Coronary artery (tissue), 2 donors: ENCODE measurements around the gene HS6ST3.

Experiments used
- DNase-seq: peaks from one replicate; pipeline ENCODE4 v3.0.0-alpha.2; 2017; ENCODE audit warnings: low spot score
- H3K27ac ChIP-seq, 2 donors: fragments of 200-600 bp; sonication (generic); one replicate each; pipeline ENCODE4 v1.5.1; 2016 to 2019
- H3K4me3 ChIP-seq: fragments of 200-600 bp; sonication (generic); 2 replicates; pipeline ENCODE4 v1.5.1; 2016; ENCODE audit warnings: mild to moderate bottlenecking, moderate library complexity
- CTCF ChIP-seq: fragments of 200-600 bp; sonication (generic); IDR thresholded peaks from one replicate; pipeline ENCODE4 v1.5.1; 2019; ENCODE audit warnings: antibody characterized with exemption

HS6ST3 gene

GRCh38 chr13:96809366-96810096 lies 719.6 kb downstream of the HS6ST3 start:
- H3K27ac ChIP-seq = peak overlapping the region; percentile 25 to 74
- no peak for TF ChIP-seq CTCF
- no peak for DNase-seq
- no peak overlapping the region for H3K4me3 ChIP-seq

GRCh38 chr13:96810104-96810503 lies 720.2 kb downstream of the HS6ST3 start:
- no peak overlapping the region for H3K4me3 ChIP-seq
- TF ChIP-seq CTCF = no peak
- peak overlapping the region; percentile 25 to 74 for H3K27ac ChIP-seq
- DNase-seq = no peak

- H3K27ac ChIP-seq = peak overlapping the region; percentile 7 to 74
- no peak overlapping the region for H3K4me3 ChIP-seq
- no peak for TF ChIP-seq CTCF
- DNase-seq = no peak
Measured at GRCh38 chr13:96811049-96811448, 721.1 kb downstream of the HS6ST3 start.

- DNase-seq = peak; percentile 81
- Histone ChIP-seq H3K27ac (peak overlapping the region; percentile 72 to 82), H3K4me3 (peak overlapping the region; percentile 46)
- TF ChIP-seq CTCF = no peak
Measured at GRCh38 chr13:96816261-96816660, 726.4 kb downstream of the HS6ST3 start.

- no peak overlapping the region for H3K4me3 ChIP-seq
- DNase-seq = no peak
- H3K27ac ChIP-seq = peak overlapping the region; percentile 72 to 82
- no peak for TF ChIP-seq CTCF
Measured at GRCh38 chr13:96816874-96817273, 727.0 kb downstream of the HS6ST3 start.

GRCh38 chr13:96817336-96817941 lies 727.5 kb downstream of the HS6ST3 start:
- no peak for DNase-seq
- peak; percentile 32 for TF ChIP-seq CTCF
- H3K27ac ChIP-seq = no peak overlapping the region
- no peak overlapping the region for H3K4me3 ChIP-seq

- Histone ChIP-seq H3K4me3 (no peak overlapping the region), H3K27ac (no peak overlapping the region)
- no peak for TF ChIP-seq CTCF
- DNase-seq = no peak
Measured at GRCh38 chr13:96819375-96819774, 729.5 kb downstream of the HS6ST3 start.
